Renal cortical epithelial cell (primary cell): ENCODE measurements around the gene EPYC. TPM values are rescaled to one million over a fixed set of nuclear protein-coding genes. Genes with fewer than 3 reads are reported as not detected.

ENCODE experiments used
- DNase-seq: peaks from one replicate; pipeline ENCODE4 v3.0.0-alpha.2; 2011; ENCODE audit warnings: low read depth
- total RNA-seq: library from RNA; depleted of rRNA; stranded (reverse); fragments of >200 nt; gene quantifications from 2 replicates; pipeline ENCODE4 v1.2.3, GENCODE V29; 2014

EPYC gene
- total RNA-seq, 1 donor from 2014 or later: not detected

- DNase-seq: no peak
Measured at GRCh38 chr12:90954921-90955320, 49.9 kb downstream of the EPYC start, which contains the start of gene CCER1. Gene CCER1 (minus strand): TSS chr12:90955176. CDS start chr12:90954742, 434 bp downstream.

DNA sequence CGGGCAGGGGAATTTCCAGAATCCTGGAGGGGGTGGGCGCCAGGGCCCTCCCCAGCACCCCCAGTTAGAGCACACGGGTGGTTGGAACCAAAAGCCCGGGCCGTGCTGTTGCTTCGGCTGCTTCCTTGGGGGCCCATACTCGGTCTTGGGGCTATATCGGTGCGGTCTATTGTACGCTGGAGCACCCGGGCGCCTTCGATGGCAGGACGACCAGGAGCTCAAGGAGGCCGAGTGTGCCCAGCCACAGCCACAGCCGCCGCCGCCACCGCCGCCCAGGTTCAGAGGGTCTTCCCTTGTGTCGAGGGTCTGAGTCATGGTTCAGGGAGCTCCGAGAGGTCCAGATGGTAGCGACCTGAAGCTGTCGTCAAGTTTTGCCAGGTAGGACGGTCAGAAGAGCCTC lies 50.3 kb downstream of the EPYC start:
- DNase-seq: no peak

GRCh38 chr12:90953956-90954421 lies 50.8 kb downstream of the EPYC start:
- DNase-seq: no peak

GRCh38 chr12:90951432-90952105 lies 53.2 kb downstream of the EPYC start:
- no peak for DNase-seq

DNA sequence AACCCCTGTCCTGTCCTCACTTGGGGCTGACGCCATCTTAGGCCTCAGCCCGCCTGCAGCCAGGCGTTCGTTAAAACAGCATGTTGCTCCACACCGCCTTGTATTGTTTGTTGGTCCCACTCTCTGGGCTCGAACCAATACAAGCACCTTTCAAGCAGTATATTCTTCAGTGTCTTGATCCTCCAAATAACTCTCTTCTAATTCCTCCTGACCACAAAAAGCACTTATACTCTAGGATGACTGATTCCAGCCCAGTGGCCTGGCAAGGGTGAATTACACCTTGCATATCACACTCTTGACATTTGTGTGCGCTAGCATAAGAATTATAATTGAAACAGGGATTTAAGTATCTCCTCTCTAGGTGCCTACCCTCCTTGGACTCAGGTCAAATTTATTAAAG lies 56.9 kb downstream of the EPYC start:
- no peak for DNase-seq

DNA sequence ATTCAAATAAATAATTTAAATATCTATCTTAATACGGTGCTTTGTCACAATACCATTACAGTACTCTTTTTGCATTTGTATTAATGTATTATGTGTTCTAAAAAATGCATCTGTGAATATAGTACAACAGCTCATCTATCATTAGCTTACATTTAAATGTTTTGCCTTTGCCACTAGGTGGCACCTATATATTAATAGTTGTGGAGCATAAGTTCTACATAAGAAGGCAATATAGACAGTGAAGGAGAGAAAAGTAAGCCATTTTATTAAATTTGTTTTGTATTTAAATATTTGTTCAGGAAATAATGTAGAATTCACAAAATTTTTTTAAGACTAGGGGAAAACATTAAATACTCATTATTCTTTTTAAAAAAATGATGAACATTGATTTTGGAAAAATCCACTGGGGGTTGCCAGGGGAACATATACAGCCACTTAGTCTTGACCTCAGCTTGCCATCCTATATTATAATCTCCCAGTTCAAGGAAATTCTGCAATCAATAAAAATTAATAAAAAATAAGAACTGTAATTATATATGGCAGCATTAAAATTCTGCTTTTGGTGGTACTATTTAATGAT lies 59.6 kb downstream of the EPYC start:
- DNase-seq: peak; percentile 47

GRCh38 chr12:90943255-90943654 lies 61.5 kb downstream of the EPYC start:
- no peak for DNase-seq

GRCh38 chr12:90940872-90941499 lies 63.8 kb downstream of the EPYC start:
- DNase-seq: peak; percentile 65

DNA sequence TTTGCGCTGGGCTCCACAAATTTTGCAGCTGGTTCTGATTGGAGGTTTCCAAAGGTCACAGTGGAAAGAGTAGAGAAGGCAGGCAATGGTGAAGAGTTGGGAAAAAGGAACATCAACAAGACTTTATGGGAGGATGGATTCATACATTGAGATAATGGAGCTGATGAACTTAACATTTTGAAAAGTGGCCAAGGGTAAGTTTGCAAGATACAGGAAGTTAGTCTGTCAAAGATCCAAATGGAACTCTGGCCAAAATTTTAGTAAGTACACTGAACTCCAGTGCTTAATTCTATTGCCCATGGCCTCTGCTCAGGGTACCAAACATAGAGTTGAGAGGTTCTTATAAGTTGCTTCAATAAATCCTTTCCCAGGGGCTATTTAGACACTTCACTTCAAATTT lies 65.4 kb downstream of the EPYC start:
- no peak for DNase-seq

DNA sequence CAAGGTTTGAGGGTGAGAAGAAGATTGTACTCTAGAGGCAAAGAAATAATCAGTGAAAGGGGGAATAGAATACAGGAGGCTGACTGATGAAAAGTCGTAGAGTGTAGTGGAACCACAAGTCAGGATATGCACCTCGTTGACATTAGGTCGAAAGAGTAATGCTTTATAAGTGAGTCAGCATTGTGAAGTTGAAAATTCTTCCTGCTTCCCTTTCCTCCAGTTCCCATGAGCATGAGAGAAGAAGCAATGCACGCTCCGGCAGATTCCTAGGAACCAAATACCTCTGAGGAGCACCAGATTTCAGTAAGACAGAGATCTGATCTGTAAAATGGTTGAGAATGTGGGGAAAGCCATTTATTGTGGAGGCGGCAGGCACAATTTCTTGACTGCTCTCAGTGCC lies 66.3 kb downstream of the EPYC start:
- DNase-seq: peak; percentile 92

GRCh38 chr12:90937651-90938050 lies 67.1 kb downstream of the EPYC start:
- DNase-seq: no peak

GRCh38 chr12:90936230-90937005 lies 68.4 kb downstream of the EPYC start:
- DNase-seq: peak; percentile 40

DNA sequence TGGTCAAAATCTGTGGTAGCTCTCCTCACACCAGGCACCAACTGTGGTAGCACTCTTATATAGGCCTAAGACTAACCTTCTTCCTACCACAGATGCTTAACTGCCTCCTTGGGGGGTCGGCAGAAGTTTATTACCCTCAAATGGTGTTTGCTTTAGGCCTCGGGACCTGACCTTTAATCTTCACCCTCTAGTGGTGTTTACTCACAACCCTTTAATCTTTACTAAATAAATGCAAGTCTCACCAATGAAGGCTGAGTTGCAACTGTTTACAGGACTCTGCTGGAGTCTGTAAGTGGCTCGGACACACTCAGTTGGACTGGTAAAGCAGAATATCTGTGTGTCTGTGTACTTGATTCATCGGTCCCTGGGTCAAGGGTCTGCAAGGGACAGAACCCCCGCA lies 79.2 kb downstream of the EPYC start:
- DNase-seq: no peak

- DNase-seq: no peak
Measured at GRCh38 chr12:90924406-90924805, 80.4 kb downstream of the EPYC start.

DNA sequence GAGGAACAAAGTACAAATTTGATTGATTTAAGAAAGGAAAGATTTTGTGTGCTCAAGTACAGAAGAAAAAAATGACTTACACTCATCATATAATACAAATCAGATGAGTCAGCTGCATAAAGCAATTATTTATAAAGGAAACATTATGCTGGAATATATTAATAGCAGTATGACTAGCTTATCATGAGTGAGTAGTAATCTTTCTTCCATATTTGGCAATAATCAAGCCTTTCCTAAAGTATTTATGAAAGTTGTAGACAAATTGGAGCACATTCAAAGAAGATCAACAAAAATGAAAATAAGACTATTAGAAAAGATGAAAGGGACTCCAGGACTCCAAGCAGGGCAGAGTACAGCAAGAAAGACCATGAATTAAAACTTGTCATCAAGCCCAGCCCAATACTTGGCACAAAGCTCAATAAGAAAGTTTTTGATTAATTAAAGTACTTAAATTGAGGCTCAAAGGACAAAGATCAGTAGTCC lies 82.6 kb downstream of the EPYC start:
- no peak for DNase-seq

DNA sequence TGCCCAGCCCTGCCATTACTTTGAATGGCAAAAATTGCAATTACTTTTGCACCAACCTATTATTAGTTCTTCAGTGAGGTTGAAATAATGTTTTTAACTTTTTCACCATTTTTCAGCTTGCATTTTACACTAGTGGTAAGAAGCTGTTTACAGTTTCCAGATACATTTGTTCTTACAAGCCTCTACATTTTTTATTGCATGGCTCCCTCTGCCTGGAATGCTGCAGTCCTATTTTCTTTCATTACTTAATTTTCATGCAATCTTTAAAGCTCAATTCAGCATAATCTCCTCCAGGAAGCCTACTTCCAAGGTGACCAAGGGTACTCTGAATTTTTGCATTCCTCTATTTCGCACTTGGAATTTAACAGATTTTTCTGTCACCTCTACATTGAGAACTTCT lies 83.2 kb downstream of the EPYC start:
- no peak for DNase-seq

DNA sequence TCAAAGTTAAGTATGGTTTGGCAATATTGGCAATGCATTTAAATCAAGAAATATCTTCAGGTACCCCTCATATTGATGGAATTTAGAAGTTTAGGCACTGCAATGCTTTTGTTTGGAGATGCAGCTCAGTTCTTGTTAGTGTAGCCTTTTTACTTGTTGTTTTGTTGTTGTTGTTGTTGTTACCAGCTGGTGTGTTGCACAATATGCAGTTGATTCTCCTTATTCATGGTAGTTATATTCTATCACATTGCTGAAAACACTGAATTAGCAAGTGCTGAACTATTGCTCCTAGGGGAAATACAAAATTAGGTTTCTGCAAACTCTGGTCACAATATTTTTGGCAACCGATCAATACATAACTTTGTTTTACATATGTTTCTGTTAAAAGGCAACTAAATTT lies 84.5 kb downstream of the EPYC start:
- DNase-seq: no peak

- DNase-seq: no peak
Measured at GRCh38 chr12:90917431-90917830, 87.3 kb downstream of the EPYC start.

DNA sequence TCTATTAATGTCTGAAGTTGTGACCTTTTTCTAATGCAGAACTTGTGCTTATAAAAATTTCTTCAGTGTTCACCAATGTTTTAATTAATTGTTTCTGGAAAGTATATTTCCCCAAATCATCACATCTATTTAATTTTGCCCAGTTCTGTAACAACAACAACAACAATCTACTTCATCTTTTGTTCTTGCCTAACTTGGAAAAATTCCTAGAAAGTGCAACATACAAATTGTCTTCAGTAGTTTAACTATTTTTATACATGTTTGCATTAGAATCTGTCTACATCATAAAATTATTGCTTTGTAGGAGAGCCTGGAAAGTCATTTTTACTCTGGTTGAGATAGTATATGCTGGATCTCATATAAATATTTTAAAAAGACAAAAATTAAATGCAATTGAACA lies 88.3 kb downstream of the EPYC start:
- no peak for DNase-seq

GRCh38 chr12:90915353-90915752 lies 89.4 kb downstream of the EPYC start:
- no peak for DNase-seq
